Neutrophil (primary cell): ENCODE measurements around the gene ERCC6L2.

ENCODE experiments used
- H3K27ac ChIP-seq: fragments of 200-600 bp; sonication (generic); 2 replicates; pipeline ENCODE4 v1.5.1; 2016; ENCODE audit warnings: mild to moderate bottlenecking, moderate library complexity
- H3K27me3 ChIP-seq: fragments of 200-600 bp; sonication (generic); 2 replicates; pipeline ENCODE4 v1.6.0; 2016; ENCODE audit warnings: mild to moderate bottlenecking
- H3K36me3 ChIP-seq: fragments of 200-600 bp; sonication (generic); 2 replicates; pipeline ENCODE4 v1.5.1; 2017
- H3K4me1 ChIP-seq, 2 experiments: fragments of 200-600 bp in 1 of 2; sonication (generic) in 1 of 2; 1 replicate in 1 of 2; 2 replicates in 1 of 2; pipeline versions ENCODE4 v1.5.1 to v1.6.1; 2013 to 2016; ENCODE audit warnings: low read depth in 1 of 2, low read length in 1 of 2, mild to moderate bottlenecking in 1 of 2, moderate library complexity in 1 of 2; ENCODE audit not compliant: control insufficient read depth in 1 of 2, insufficient read depth in 1 of 2
- H3K4me3 ChIP-seq, 2 experiments: fragments of 200-600 bp in 1 of 2; sonication (generic) in 1 of 2; 1 replicate in 1 of 2; 2 replicates in 1 of 2; pipeline ENCODE4 v1.5.1; 2013 to 2016; ENCODE audit warnings: low read depth in 1 of 2, low read length in 1 of 2, mild to moderate bottlenecking in 1 of 2, moderate library complexity in 1 of 2
- H3K9me3 ChIP-seq: fragments of 200-600 bp; sonication (generic); 2 replicates; pipeline ENCODE4 v1.5.1; 2016
- TF ChIP-seq, protein P1 (sequence below): fragments of 200-600 bp; sonication (generic); IDR thresholded peaks from 2 replicates; pipeline ENCODE4 v1.5.1; 2016; ENCODE audit warnings: antibody characterized with exemption

Gene ERCC6L2

DNA sequence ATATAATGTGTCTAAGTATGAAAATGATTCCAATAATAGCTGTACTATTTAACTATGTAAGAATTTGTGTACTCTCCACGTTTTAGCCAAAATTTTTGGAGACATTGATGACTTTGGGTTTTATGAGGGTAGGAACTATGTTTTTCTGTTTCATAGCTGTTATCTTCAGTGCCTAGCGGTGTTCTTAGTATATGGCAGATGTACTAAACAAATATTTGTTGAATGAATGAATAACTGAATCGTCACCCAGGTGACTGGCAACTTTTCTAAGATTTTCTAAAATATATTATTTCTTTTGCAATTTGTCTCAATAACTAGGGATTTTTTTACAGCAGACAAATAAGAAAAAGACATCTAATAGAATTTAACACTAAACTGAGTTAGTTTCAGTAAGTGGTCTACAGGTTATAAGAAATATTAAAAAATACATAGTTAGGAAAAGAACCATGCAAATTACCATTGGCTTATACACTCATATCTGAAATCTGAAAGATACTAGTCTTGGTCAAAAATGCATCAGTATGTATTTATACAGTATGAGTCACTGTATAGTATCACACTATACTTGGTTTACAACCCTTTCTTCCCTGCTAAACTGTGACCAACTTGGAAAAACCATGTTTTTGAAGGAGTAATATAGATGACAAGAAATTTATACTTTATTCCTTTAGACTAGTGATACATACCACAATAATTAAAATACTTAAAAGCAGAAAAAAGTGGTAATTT, 10.5 kb upstream of the ERCC6L2 start:
- no peaks in the 10 kb centered on the region for H3K9me3 ChIP-seq

GRCh38 chr9:95870352-95870751, 5.1 kb upstream of the ERCC6L2 start:
- H3K9me3 ChIP-seq = no peaks in the 10 kb centered on the region
- no peak overlapping the region for H3K27ac ChIP-seq
- H3K36me3 ChIP-seq = no peaks in the 10 kb centered on the region
- TF ChIP-seq, protein P1, sequence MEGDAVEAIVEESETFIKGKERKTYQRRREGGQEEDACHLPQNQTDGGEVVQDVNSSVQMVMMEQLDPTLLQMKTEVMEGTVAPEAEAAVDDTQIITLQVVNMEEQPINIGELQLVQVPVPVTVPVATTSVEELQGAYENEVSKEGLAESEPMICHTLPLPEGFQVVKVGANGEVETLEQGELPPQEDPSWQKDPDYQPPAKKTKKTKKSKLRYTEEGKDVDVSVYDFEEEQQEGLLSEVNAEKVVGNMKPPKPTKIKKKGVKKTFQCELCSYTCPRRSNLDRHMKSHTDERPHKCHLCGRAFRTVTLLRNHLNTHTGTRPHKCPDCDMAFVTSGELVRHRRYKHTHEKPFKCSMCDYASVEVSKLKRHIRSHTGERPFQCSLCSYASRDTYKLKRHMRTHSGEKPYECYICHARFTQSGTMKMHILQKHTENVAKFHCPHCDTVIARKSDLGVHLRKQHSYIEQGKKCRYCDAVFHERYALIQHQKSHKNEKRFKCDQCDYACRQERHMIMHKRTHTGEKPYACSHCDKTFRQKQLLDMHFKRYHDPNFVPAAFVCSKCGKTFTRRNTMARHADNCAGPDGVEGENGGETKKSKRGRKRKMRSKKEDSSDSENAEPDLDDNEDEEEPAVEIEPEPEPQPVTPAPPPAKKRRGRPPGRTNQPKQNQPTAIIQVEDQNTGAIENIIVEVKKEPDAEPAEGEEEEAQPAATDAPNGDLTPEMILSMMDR = no peak
- H3K27me3 ChIP-seq = no peaks in the 10 kb centered on the region
- H3K4me1 ChIP-seq = peaks cover 8 to 9% of the 10 kb centered on the region in 2 experiments
- H3K4me3 ChIP-seq = no peak overlapping the region

More for the DNA sequence above, 10.5 kb upstream of the ERCC6L2 start:
- Histone ChIP-seq H3K36me3 (no peaks in the 10 kb centered on the region), H3K27me3 (no peaks in the 10 kb centered on the region), H3K4me1 (no peaks in the 10 kb centered on the region), H3K4me3 (no peak overlapping the region), H3K27ac (no peak overlapping the region)
- TF ChIP-seq, protein P1 = no peak

DNA sequence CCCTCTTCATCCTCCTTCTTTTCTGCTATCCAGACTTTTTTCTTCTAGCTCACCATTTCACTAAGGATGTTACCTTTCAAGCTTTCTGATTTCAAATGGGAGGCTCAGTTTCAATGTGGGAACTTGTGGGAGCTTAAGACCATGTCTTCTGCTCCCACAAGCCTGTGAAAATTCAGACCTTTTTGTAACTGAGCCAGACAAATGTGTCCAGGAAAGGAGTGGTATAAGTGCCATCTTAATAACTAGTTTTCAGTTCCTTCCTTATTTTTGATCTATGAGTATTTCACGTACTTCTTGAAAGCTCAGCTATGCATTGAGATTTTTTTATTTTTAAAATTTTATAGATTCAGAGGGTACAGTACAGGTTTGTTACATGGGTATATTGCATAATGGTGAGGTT, 4.6 kb upstream of the ERCC6L2 start:
- Histone ChIP-seq H3K27ac (no peak overlapping the region), H3K4me3 (no peak overlapping the region), H3K4me1 (peaks cover 8 to 9% of the 10 kb centered on the region in 2 experiments), H3K36me3 (no peaks in the 10 kb centered on the region), H3K27me3 (no peaks in the 10 kb centered on the region), H3K9me3 (no peaks in the 10 kb centered on the region)
- TF ChIP-seq, protein P1 = no peak

GRCh38 chr9:95874303-95874988, 1.0 kb upstream of the ERCC6L2 start:
- Histone ChIP-seq H3K27me3 (no peaks in the 10 kb centered on the region), H3K27ac (peak overlapping the region; percentile 99), H3K9me3 (no peaks in the 10 kb centered on the region), H3K4me3 (no peak overlapping the region), H3K4me1 (peaks cover 8 to 9% of the 10 kb centered on the region in 2 experiments), H3K36me3 (no peaks in the 10 kb centered on the region)
- TF ChIP-seq, protein P1 = no peak

GRCh38 chr9:95874989-95875304, 544 bp upstream of the ERCC6L2 start:
- TF ChIP-seq, protein P1 = no peak
- Histone ChIP-seq H3K4me1 (peaks cover 8 to 9% of the 10 kb centered on the region in 2 experiments), H3K9me3 (no peaks in the 10 kb centered on the region), H3K27ac (peak overlapping the region; percentile 99), H3K4me3 (no peak overlapping the region), H3K36me3 (no peaks in the 10 kb centered on the region), H3K27me3 (no peaks in the 10 kb centered on the region)
